Hepatocyte (in vitro differentiated cells): ENCODE measurements around the gene TLCD3B. TPM values are rescaled to one million over a fixed set of nuclear protein-coding genes. Genes with fewer than 3 reads are reported as not detected.

Source experiments
- DNase-seq: peaks from one replicate; pipeline ENCODE4 v3.0.0-alpha.2; 2016; ENCODE audit warnings: low spot score
- H2AFZ ChIP-seq: fragments of 200-600 bp; sonication (generic); 2 replicates; pipeline ENCODE4 v1.6.0; 2016; ENCODE audit warnings: antibody characterized with exemption, mild to moderate bottlenecking
- H3K27ac ChIP-seq: fragments of 200-600 bp; sonication (generic); 2 replicates; pipeline ENCODE4 v1.5.1; 2016; ENCODE audit warnings: mild to moderate bottlenecking
- H3K27me3 ChIP-seq: fragments of 200-600 bp; sonication (generic); 2 replicates; pipeline ENCODE4 v1.6.1; 2016
- H3K36me3 ChIP-seq: fragments of 200-600 bp; sonication (generic); replicated peaks from 2 replicates; pipeline ENCODE4 v1.5.1; 2016; ENCODE audit warnings: low read depth; ENCODE audit not compliant: insufficient read depth
- H3K4me1 ChIP-seq: fragments of 200-600 bp; sonication (generic); 2 replicates; pipeline ENCODE4 v1.5.1; 2016; ENCODE audit warnings: mild to moderate bottlenecking, moderate library complexity; ENCODE audit not compliant: insufficient read depth
- H3K4me2 ChIP-seq: fragments of 200-600 bp; sonication (generic); 2 replicates; pipeline ENCODE4 v1.6.0; 2016
- H3K4me3 ChIP-seq: fragments of 200-600 bp; sonication (generic); 2 replicates; pipeline ENCODE4 v1.5.1; 2016; ENCODE audit warnings: mild to moderate bottlenecking
- H3K79me2 ChIP-seq: fragments of 200-600 bp; sonication (generic); 2 replicates; pipeline ENCODE4 v1.6.0; 2017; ENCODE audit warnings: mild to moderate bottlenecking
- H3K9me2 ChIP-seq: fragments of 200-600 bp; sonication (generic); replicated peaks from 2 replicates; pipeline ENCODE4 v1.6.0; 2017; ENCODE audit warnings: mild to moderate bottlenecking; ENCODE audit not compliant: insufficient read depth
- H3K9me3 ChIP-seq: fragments of 200-600 bp; sonication (generic); 2 replicates; pipeline ENCODE4 v1.5.1; 2016; ENCODE audit warnings: low read depth, mild to moderate bottlenecking
- H4K20me1 ChIP-seq: fragments of 200-600 bp; sonication (generic); 2 replicates; pipeline ENCODE4 v1.6.0; 2016; ENCODE audit warnings: mild to moderate bottlenecking; ENCODE audit not compliant: insufficient read depth, poor library complexity, severe bottlenecking
- EZH2 ChIP-seq: fragments of 200-600 bp; sonication (generic); IDR thresholded peaks from 2 replicates; pipeline ENCODE4 v1.6.1; 2016; ENCODE audit warnings: antibody characterized with exemption, mild to moderate bottlenecking, borderline replicate concordance
- EZH2phosphoT487 ChIP-seq: fragments of 200-600 bp; sonication (generic); IDR thresholded peaks from one replicate; pipeline ENCODE4 v1.6.1; 2018; ENCODE audit warnings: antibody characterized with exemption, mild to moderate bottlenecking, low read depth, moderate library complexity; ENCODE audit not compliant: unreplicated experiment, severe bottlenecking
- WGBS: methylation state at CpG from one replicate; pipeline ENCODE4 v1.1.6; 2016; ENCODE audit warnings: low lambda C conversion rate; ENCODE audit errors: missing lambda C conversion rate; 5-methylcytosine and 5-hydroxymethylcytosine counted together
- polyA plus RNA-seq: library from polyadenylated mRNA; unstranded; fragments of >200 nt; fragmentation: Nextera tagmentation; extraction: Ambion mirVana; gene quantifications from 2 replicates; pipeline ENCODE4 v1.2.1, GENCODE V29; 2016
- total RNA-seq: library from RNA; depleted of rRNA; stranded (reverse); fragments of >200 nt; gene quantifications from 2 replicates; pipeline ENCODE4 v1.2.3, GENCODE V29; 2014
- TF ChIP-seq, protein P1 (sequence below): fragments of 200-600 bp; sonication (generic); IDR thresholded peaks from 2 replicates; pipeline ENCODE4 v1.5.1; 2016; ENCODE audit warnings: antibody characterized with exemption, mild to moderate bottlenecking; ENCODE audit not compliant: poor library complexity

The TLCD3B gene
- total and polyA plus RNA-seq, 2 experiments from 2014 or later, result not detected

DNA sequence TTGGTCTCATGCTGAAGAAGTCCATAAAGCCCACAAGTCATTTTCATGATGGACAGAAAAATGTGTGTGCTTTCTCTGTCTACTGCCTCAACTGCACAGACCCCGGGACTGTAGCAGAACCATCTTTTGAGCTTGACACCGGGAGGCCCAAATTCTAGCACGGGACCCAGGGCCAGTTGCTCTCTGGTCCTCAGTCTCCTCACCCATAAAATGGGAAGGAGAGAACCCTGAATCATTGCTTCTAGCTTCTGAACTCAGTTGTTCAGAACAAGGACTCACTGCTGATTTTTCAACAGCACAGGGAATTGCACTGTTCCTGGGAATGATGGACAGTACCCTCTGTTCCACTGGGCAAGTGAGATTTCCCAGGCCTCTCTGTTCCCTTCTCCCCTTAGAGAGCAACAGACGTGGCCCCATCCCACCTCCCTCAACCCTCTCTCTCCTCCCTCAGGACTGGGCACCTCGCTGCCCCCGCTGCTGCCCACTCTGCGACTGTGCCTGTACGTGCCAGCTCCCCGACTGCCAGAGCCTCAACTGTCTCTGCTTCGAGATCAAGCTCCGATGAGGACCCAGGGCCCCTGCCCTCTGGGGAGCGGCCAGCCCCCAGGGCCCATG, 32.3 kb upstream of the TLCD3B start:
- Histone ChIP-seq H4K20me1 (peaks cover 15% of the 10 kb centered on the region), H3K4me2 (peak overlapping the region; percentile 94), H3K4me3 (no peak overlapping the region), H3K4me1 (peaks cover 28% of the 10 kb centered on the region), H3K27ac (peak overlapping the region; percentile 98), H3K36me3 (no peaks in the 10 kb centered on the region), H3K27me3 (no peaks in the 10 kb centered on the region), H3K9me3 (no peaks in the 10 kb centered on the region), H3K9me2 (no peaks in the 10 kb centered on the region), H3K79me2 (peaks cover 32% of the 10 kb centered on the region), H2AFZ (peak overlapping the region; percentile 21)
- WGBS, result 75% methylated on average over 9 of the region's 12 CpGs
- TF ChIP-seq EZH2phosphoT487 (no peak), EZH2 (no peak)
- TF ChIP-seq, protein P1, sequence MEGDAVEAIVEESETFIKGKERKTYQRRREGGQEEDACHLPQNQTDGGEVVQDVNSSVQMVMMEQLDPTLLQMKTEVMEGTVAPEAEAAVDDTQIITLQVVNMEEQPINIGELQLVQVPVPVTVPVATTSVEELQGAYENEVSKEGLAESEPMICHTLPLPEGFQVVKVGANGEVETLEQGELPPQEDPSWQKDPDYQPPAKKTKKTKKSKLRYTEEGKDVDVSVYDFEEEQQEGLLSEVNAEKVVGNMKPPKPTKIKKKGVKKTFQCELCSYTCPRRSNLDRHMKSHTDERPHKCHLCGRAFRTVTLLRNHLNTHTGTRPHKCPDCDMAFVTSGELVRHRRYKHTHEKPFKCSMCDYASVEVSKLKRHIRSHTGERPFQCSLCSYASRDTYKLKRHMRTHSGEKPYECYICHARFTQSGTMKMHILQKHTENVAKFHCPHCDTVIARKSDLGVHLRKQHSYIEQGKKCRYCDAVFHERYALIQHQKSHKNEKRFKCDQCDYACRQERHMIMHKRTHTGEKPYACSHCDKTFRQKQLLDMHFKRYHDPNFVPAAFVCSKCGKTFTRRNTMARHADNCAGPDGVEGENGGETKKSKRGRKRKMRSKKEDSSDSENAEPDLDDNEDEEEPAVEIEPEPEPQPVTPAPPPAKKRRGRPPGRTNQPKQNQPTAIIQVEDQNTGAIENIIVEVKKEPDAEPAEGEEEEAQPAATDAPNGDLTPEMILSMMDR, result no peak
- DNase-seq, result no peak

DNA sequence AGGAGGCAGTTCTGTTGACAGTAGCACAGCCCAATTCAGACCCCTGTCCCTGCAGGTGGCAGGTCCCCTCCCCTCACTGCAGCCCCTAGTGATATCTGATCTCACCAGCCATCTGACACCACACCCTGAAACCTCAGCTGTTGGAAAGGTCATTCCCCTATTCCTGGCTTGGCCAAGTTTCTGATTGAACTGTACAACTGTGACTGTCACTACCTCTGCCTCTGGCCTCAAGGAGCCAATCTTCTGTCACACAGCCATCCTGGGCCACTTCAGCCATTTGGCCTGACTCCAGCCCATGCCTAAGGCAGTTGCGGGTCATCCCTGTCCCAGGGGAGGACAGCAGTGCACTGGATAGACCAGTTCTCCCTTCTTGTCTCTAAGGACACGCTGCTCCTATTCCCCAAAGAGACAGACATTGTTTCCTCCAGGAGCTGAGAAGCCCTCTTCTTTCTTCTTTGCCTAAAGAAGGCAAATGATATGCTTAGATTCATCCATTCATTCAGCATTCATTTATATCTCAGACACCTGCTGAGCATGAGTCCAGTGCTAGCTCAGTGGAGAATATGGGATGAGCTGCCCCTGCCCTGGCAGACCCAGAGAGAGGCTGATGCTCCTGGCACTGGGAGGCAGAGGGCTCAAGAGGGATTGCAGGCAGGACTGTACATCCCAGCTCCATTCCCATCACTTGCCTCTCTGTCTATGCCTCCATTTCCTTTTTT, 29.9 kb upstream of the TLCD3B start:
- Histone ChIP-seq H3K4me2 (peak overlapping the region; percentile 29), H2AFZ (no peak overlapping the region), H3K4me3 (no peak overlapping the region), H3K9me2 (no peaks in the 10 kb centered on the region), H4K20me1 (no peaks in the 10 kb centered on the region), H3K27ac (peak overlapping the region; percentile 46), H3K4me1 (peaks cover 19% of the 10 kb centered on the region), H3K27me3 (no peaks in the 10 kb centered on the region), H3K79me2 (peaks cover 9% of the 10 kb centered on the region), H3K36me3 (no peaks in the 10 kb centered on the region), H3K9me3 (no peaks in the 10 kb centered on the region)
- no peak for DNase-seq
- WGBS, result 69% methylated on average over 2 of the region's 2 CpGs
- TF ChIP-seq, protein P1, result no peak
- TF ChIP-seq EZH2, result no peak
- no peak for TF ChIP-seq EZH2phosphoT487

DNA sequence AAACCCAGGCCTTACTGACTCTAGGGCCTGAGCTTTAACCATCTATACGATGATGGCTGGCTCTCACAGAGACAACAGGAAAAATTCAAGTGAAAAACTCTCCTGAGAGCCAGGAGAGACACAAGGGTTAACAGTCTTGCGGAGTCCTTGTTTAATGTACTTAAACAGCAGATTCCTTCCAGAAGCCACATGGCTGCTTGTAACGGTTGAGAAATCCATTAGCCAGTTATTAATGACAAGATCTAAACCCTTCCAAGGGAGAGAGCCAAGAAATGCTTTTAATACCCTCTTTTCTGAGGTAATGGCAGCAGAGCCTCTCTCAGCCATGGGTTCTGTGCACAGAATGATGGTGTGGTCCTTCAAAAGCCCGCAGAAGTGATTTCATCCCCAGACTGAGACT, 29.3 kb upstream of the TLCD3B start:
- no peak overlapping the region for H2AFZ ChIP-seq
- peak overlapping the region; percentile 69 for H3K27ac ChIP-seq
- DNase-seq, result no peak
- no peaks in the 10 kb centered on the region for H3K9me3 ChIP-seq
- no peaks in the 10 kb centered on the region for H3K36me3 ChIP-seq
- peaks cover 6% of the 10 kb centered on the region for H3K79me2 ChIP-seq
- peak overlapping the region; percentile 47 for H3K4me2 ChIP-seq
- H3K4me3 ChIP-seq, result no peak overlapping the region
- no peaks in the 10 kb centered on the region for H3K27me3 ChIP-seq
- TF ChIP-seq EZH2phosphoT487 (no peak), EZH2 (no peak)
- TF ChIP-seq, protein P1, result no peak
- H3K9me2 ChIP-seq, result no peaks in the 10 kb centered on the region
- no peaks in the 10 kb centered on the region for H4K20me1 ChIP-seq
- peaks cover 19% of the 10 kb centered on the region for H3K4me1 ChIP-seq
- 50% methylated on average over 4 of the region's 4 CpGs for WGBS
